ENCODE measurements around the gene TNNT1.

The TNNT1 gene

GRCh38 chr19:55098716-55099556 is 50.1 kb downstream of the TNNT1 start:
- no peak overlapping the region for H3K27ac ChIP-seq
- peaks cover 30% of the 10 kb centered on the region for H3K79me2 ChIP-seq
- H3K4me1 ChIP-seq, result no peaks in the 10 kb centered on the region
- H3K4me2 ChIP-seq (ENCODE audit: low read length), result no peak overlapping the region
- H2AFZ ChIP-seq, result no peak overlapping the region
- no peak for TF ChIP-seq CTCF (IDR thresholded peaks at IDR 0.05)
- no peaks in the 10 kb centered on the region for H3K36me3 ChIP-seq (ENCODE audit: control insufficient read depth, insufficient read depth, low read length)
- H3K4me3 ChIP-seq (ENCODE audit: low read depth, low read length), result no peak overlapping the region
- H3K27me3 ChIP-seq (ENCODE audit: control insufficient read depth, insufficient read depth, low read length), result no peaks in the 10 kb centered on the region
- no peak overlapping the region for H3K9ac ChIP-seq
- H3K9me3 ChIP-seq (ENCODE audit: control insufficient read depth, low read length), result no peaks in the 10 kb centered on the region

GRCh38 chr19:55097864-55098715 is 50.9 kb downstream of the TNNT1 start:
- no peaks in the 10 kb centered on the region for H3K9me3 ChIP-seq (ENCODE audit: control insufficient read depth, low read length)
- no peaks in the 10 kb centered on the region for H3K4me1 ChIP-seq
- H2AFZ ChIP-seq, result no peak overlapping the region
- peaks cover 26% of the 10 kb centered on the region for H3K79me2 ChIP-seq
- no peak for TF ChIP-seq CTCF (IDR thresholded peaks at IDR 0.05)
- H3K27me3 ChIP-seq (ENCODE audit: control insufficient read depth, insufficient read depth, low read length), result no peaks in the 10 kb centered on the region
- no peak overlapping the region for H3K27ac ChIP-seq
- H3K4me2 ChIP-seq (ENCODE audit: low read length), result no peak overlapping the region
- H3K9ac ChIP-seq, result no peak overlapping the region
- H3K36me3 ChIP-seq (ENCODE audit: control insufficient read depth, insufficient read depth, low read length), result no peaks in the 10 kb centered on the region
- no peak overlapping the region for H3K4me3 ChIP-seq (ENCODE audit: low read depth, low read length)

- H3K4me2 ChIP-seq (ENCODE audit: low read length), result no peak overlapping the region
- H3K4me3 ChIP-seq (ENCODE audit: low read depth, low read length), result no peak overlapping the region
- H3K9ac ChIP-seq, result no peak overlapping the region
- H3K4me1 ChIP-seq, result no peaks in the 10 kb centered on the region
- H3K79me2 ChIP-seq, result peaks cover 16% of the 10 kb centered on the region
- H3K9me3 ChIP-seq (ENCODE audit: control insufficient read depth, low read length), result no peaks in the 10 kb centered on the region
- no peak overlapping the region for H3K27ac ChIP-seq
- TF ChIP-seq CTCF (IDR thresholded peaks at IDR 0.05), result no peak
- no peak overlapping the region for H2AFZ ChIP-seq
- no peaks in the 10 kb centered on the region for H3K27me3 ChIP-seq (ENCODE audit: control insufficient read depth, insufficient read depth, low read length)
- no peaks in the 10 kb centered on the region for H3K36me3 ChIP-seq (ENCODE audit: control insufficient read depth, insufficient read depth, low read length)
These were observed 52.8 kb downstream of the TNNT1 start for GRCh38 chr19:55096061-55096701.

- H3K36me3 ChIP-seq (ENCODE audit: control insufficient read depth, insufficient read depth, low read length), result no peaks in the 10 kb centered on the region
These were observed 53.5 kb downstream of the TNNT1 start for GRCh38 chr19:55095260-55096060.

More at GRCh38 chr19:55095260-55096060, 53.5 kb downstream of the TNNT1 start:
- Histone ChIP-seq H3K9ac (no peak overlapping the region), H3K4me1 (no peaks in the 10 kb centered on the region), H2AFZ (no peak overlapping the region), H3K4me3 (ENCODE audit: low read depth, low read length) (no peak overlapping the region), H3K9me3 (ENCODE audit: control insufficient read depth, low read length) (no peaks in the 10 kb centered on the region), H3K27ac (no peak overlapping the region), H3K4me2 (ENCODE audit: low read length) (no peak overlapping the region), H3K79me2 (peaks cover 12% of the 10 kb centered on the region), H3K27me3 (ENCODE audit: control insufficient read depth, insufficient read depth, low read length) (no peaks in the 10 kb centered on the region)
- no peak for TF ChIP-seq CTCF (IDR thresholded peaks at IDR 0.05)
